GM18873 (cell line): ENCODE data around the gene MYLK4.

Experiments used
- ATAC-seq: cut with Tn5 transposase; IDR thresholded peaks from one replicate; pipeline ENCODE4 v1.9.1; 2021; ENCODE audit warnings: mild to moderate bottlenecking, moderate library complexity, moderate number of reproducible peaks; ENCODE audit not compliant: unreplicated experiment, low FRiP score

MYLK4 gene

DNA sequence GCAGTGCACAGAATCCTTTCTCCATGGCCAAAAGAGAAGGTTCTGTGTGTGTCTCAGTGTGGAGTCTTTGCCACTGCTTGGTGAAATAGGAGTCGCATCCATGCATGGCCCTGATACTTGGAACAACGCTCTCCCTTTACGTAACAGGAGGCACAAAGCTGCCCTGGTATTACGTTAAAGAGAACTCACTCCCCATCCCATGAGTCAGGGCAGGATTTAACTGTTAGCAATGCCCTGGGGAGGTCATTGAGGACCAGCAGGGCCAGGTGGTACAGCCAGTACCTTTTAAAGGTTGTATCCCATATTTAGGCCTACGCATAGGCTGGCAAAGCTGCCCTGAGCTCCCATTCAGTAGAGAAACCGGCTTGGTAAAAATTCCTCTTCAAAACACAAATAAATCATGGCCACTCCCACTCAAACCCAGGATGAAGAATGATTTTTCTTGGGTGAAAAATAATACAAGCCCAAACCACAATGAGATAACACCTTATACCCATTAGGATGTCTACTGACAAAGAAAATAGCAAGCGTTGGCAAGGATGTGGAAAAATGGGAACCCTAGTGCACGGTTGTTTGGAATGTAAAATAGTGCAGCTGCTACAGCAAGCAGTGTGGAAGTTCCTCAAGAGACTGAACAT, 37.1 kb downstream of the MYLK4 start:
- no peak for ATAC-seq

DNA sequence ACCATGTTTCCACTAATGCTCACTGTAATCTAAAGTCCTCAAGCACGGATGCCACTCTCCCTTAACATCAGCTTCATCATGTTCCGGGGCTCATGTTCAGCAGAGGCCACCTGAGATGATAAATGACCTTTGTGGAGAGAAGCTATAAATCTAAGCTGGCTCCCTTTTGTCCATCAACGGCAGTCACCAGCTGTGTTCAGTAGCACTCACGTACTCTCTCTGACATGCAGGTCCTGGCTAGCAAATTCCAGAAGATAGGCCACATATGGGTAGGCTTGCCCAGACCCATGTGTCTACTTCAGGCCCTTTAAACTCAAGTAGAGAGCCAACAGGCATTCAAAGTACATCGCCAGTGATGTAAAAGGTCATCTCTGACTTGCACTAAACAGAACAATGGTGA, 38.6 kb downstream of the MYLK4 start:
- no peak for ATAC-seq

DNA sequence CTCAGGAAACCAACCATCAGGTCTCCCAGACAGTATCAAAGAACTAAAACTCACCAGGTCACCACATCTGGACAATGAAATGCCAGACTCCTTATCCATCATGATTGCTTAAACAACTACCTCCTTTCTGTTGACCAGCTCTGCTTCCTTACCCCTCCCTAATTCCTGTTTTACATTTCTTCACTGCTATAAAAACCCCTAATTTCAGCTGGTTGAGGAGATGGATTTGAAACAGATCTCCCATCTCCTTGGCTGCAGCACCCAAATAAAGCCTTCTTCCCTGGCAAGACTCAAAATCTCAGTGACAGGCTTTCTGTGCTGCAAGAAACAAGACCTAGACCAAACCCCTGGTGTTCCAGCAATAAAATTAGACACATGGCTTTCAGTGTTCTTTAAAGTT, 40.3 kb downstream of the MYLK4 start:
- no peak for ATAC-seq

DNA sequence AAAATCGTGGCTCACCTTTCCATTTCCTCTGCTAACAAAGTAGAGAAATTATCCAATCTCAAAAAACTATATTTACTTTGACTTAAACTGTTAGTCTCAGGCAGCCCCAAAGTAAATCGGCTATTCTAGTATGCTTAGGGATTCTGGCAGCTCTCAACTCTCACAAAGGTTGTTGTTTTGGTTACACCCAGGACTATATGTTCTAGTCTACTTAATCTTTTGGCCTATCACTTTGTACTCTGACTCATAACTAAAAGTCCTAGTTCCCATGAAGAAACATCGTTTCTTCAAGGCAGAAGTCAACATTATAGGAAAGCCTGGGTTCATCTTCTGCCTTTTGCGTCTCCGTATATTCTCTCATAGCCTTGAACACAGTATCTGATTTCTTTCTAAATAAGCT, 42.3 kb downstream of the MYLK4 start:
- no peak for ATAC-seq

DNA sequence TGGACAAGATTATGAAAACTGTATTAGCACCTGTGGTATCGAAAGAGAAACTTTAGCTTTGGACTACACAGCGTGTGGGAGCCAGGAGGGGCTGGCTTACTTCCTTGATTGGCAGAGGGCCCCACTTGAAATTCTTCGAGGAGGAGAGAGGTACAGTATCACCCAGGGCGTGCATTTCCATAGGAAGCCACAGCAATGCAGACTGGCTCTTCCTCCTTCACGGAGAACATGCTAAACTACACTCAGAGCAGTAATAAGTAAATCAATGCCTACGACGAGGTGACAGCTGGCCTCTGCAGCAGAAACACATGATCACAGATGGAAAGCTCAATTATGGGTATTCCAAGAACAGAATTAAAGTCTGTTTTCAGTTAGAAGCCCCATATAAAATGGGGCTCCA, 44.2 kb downstream of the MYLK4 start:
- ATAC-seq: no peak

DNA sequence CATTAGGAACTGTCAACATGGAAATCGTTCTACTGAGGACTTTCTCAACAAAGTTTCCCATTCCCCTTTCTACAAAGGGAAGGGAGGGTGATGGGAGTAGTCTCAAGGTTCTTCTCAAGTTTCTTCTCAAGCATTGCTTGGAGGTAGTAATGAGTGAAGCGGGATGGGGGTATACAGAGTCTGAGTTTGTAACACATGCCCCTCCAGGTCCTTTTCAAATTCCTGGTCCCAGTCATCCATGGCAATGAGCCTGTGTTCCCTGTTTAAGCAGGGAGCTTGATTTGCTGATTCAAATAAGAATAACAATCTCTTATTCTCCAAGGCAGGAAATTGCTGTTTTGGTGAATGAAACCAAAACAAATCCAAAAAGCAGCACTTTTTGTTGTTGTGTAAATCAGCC, 45.5 kb downstream of the MYLK4 start:
- no peak for ATAC-seq

DNA sequence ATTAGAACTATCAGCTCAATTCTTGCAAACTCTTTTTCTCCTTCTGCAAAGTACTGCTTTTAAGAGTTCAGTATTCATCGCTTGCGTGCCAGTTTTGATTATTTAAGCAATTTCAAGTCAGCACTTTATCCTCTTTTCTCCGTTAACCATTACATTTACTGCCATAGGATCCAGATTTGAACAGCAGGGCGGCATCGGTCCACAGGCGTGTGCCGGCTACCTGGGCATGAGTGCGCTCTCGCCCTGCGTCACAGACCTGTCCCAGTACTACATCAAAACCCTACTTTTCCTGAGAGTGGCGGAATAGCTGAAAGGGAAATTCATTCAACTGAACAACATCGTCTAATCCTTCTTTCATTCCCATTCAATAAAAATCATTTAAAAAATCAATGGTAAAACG, 53.4 kb downstream of the MYLK4 start:
- ATAC-seq: no peak

DNA sequence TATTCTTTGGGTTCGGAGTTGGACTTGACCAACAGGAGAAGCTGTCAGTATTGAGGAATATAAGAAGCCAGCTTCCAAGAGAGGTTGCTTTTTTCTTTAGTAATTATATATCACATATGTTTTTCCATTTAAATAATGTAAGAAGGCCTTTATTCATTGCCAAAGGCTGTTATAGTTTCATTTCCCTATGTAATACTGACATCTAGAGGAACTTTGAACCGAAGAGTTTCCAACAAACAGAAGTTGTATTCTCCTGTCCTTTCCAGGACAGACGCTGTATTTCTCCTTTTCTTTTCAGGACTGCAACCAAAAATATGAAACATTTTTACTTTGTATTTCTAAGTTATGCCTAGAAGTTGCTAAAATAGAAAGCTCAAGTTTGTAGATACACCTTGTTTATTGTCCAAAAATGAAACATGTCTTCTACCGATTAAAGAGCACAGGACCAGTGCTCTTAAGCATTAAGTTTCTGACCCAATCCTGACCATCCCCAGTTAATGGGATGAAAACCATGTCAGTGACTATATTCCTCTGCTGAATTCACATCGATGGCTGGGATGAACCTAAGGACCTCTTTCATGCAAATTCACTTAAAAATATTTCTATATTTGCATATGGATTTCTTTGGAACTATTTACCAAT, 55.1 kb downstream of the MYLK4 start:
- ATAC-seq: no peak

DNA sequence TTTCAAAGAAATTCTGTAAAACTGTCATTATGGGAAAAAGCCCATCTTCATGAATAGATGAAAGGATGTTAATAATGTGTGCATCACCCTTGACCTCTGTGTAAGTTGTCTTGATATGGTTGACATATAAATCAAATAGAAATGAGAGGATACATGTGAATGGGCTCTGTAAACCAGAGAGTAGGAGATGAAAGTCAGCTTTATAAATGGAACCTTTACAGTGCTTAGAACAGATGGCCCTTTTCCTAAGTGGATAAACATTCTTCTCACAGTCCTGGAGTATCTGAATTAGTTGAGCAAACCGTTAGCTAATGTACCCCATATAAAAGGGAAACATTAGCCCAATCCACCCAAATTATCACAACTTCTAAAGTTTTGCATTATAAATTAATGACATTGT, 57.5 kb downstream of the MYLK4 start:
- ATAC-seq: no peak

DNA sequence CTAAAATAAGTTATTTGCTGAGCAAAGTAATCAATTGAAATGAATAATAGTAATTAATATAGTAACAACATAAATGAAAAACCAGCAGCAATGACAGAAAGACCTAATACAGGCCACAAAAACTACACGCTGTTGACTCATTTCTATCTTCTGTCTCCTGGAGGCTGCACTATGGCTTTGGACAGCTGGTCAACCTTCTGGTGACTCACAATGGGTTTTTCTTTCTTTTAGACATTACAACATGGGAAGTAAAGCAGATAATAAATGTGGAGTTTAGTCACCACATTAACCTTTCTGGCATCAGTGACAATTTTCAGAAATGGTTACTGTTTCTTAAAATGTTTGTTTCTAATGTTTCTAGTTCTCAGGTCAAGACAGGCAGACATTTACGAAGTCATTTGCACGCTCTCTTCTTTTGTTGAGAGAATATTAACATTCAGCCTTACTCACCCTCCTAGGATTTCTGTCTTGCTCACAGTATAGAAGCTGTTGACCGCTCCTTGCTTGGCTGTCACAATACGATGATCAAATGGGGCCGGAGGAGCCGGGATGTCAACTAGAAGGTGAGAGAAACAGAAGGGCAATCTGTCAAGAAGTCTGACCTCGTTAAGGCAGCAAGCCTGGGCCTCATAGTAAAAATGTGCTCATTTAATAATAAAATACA, 62.2 kb downstream of the MYLK4 start:
- ATAC-seq: no peak

DNA sequence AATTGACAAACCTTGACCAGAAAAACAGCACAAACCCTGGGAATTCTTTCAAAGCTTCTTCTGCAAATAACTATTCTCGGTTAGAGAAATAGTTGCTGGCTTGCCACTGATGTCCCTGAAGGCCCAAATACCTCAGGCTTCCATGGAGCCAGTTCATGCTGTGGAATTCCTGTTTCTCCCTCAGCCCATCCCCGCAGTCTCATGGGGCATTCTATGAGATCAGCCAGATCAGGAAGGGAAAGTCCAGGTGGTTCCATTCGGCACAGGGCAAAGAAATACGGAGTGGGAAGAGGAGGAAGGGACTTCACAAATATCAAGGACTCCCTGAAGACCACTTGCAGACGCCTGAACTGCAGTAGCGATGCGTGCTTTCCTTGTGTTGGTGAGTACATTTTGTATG, 63.3 kb downstream of the MYLK4 start:
- no peak for ATAC-seq

DNA sequence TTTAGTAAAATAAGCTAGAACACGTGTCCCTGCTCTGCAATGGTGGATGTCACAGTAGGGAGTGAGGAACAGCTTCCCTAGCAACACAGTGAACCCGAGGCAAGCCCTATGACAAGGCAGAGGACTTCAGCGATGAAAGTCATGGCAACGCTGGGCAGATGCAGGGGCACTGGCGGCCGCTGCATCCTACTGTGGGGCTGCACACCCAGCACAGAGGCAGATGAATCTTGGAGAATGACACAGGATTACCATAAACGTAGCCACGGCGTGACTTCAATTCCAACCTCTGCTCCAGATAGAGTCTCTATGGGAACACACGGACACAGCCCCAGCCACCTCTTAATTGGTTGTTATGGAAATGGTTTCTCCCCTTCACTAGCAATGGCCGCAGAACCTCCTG, 64.2 kb downstream of the MYLK4 start:
- no peak for ATAC-seq

DNA sequence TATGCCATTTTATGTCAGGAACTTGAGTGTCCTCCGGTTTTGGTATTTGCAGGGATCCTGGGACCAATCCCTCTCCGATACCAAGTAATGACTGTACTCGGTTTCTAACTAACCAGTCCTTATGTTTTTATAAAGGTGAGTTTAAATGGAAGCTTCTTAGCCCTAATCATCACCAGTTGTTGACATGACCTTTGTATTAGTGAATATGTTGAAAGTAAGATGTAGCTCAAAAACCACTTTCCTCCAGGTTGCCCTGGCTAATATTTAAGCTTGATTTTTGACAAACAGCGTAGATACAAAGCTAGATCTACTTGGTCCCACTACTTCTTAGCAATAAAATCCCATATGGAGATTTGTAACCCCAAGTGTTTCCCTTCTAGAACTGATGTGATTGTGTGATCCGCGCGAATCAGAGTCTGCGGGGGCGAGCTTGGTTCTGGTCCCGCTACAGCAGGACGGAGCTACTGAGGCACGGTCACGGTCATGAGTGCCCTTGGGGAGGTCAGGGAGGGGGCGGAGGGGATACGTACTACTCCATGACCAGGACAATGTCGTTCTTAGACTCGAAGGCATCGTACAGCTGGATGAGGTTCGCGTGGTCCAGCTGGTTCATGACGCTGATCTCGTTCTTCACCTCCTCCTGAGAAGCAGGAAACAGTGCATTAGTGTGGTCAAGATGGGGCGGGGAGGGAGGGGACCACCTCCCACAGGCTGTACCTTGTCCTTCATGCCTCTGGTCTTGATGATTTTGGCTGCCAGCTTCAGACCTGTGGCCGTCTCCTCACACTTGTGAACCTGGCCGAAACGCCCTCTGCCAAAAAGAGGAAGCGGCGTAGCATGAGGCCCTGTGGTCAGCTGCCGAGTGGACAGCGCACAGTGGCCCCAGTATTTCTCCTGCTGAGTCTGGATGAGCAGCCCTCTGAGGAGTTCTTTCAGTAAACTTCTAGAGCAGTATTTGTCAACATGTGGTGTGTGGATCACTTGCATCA, 65.7 kb downstream of the MYLK4 start:
- ATAC-seq: no peak

DNA sequence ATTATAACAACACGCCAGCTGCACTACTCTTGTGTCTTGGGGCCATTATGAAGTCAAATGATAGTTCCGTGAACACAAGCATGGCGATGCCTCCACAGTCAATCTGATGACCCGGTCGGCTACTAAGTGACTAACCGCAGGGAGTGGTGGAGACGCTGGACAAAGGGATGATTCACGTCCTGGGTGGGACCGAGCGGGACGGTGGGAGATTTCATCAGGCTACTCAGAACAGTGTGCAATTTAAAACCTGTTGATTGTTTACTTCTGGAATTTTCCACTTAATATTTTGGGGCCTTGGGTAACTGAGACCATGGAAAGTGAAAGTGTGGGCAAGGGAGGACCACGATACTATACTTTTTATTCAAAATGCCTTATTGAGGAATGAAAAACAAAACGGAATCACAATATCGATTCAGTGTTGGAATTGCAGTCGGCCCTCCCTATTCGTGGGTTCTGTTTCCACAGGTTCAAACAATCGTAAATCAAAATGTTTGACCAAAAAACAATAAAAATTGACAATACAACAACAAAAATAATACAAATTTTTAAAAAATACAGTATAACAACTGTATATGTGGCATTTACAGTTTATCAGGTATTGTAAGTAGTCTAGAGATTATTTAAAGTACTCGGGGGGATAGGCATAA, 66.5 kb downstream of the MYLK4 start:
- no peak for ATAC-seq

DNA sequence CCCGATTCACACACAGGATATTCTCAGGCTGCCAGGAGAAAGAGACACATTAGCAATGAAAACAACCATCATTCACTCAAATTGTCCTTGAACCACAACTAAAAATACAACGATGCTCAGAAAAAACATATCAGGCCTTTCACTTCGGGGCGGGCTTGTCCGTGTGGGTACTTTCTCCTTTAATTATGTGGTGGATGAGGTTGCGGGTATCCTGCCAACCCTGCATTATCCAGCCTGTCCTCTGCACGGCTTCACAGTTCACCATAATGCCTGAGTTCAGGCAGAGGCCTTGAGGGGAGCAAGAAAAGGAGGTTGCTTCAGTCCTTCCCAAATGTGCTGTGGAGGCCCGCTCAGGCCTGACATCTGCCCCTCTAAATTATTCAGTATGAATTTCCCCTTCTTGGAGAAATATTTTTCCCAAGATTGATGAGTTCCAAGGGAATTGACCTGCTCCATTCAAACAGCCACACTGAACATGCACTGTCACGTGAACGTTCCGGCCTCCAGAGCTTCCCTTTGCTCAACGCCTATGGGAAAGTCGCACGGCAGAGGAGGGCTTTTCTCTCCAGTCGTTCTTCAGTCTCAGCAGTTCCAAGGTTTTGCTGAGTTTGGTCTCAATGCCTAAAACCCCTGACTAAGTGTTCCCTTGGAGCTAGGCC, 70.3 kb downstream of the MYLK4 start:
- no peak for ATAC-seq

DNA sequence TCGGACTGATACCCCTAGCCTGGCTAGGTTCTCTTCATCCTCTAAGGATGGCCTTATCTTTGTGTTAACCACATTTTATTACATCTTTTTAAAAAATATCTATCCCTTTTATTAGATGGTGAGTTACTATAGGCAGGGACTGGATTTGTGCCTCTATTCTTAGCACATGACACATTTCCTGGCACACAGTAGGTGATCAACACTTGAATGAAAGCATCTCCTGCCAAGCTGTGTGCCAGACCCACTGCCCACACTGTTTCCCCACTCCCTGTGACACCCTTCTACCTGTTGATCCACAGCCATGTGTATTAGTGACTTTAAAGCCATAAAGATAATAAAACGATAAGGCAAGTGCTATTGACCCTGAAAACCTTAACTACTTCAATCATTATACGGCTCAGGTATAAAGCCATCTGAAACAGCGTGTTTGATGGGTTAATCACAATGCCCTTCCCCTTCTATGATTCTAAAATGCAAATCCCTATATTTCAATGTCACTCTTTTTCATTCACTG, 73.6 kb downstream of the MYLK4 start:
- no peak for ATAC-seq

DNA sequence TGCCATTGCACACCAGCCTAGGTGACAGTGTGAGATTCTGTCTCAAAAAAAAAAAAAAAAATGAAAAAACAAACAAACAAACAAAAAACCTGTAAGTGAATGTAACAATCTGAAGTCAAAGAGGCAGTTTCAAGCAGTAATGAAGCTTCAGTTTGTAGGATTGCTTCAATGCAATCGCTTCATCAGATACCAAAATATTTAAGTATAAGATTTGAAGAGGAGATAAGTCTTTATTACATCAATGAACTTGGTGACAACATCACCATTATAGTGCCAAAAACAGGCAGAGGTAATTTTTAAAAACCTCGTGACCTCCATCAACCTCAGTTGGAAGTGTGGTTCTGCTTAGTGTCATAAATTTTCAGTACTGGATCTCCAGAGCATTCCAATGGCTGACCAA, 74.7 kb downstream of the MYLK4 start:
- no peak for ATAC-seq

DNA sequence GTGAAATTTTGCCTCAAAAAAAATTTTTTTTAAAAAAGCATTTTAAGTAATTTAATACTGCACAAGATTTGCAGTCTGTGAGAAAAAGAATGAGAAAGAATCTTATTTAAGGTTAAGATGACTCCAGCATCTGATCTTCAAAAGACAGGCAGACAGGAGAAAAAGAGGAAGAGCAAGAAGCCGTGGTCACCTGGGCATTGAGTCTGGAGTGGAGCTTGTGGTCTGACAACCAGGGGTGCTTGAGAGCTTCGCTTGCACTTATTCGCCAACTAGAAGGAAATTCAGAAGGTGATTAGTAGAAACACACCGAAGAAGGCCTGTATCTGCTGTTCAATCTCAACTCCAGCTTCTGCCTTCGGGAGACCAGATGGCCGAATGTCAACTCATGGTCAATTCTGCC, 75.9 kb downstream of the MYLK4 start:
- ATAC-seq: no peak

DNA sequence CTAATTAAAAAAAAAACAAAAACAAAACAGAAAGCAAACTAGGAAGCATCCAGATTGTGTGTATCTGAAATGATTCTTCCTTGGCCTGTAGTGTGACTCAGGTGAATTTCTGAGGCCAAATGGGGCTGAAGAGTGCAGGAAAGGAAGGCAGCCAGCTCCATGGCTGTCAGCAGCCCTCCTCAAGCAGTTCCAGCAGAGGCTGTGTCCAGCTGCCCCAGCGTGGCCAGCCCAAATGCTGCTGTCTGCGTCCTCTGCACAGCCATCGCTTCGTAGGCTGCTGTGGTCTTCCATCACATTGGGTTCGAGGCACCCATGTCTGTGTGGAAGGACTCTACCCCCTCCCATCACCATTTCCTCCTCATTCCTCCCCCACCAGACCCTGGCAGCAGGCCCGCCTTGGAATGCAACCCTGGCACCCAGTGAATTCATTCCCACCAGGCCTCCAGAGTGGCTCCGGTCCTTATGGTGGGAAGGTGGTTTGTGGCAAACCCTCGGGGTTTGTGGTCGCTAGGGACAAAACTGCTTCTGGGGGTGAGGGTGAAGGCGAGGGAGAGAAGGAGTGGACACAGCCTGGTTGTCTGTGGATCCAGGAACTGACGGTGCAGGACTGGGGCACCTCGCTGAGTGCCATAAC, 81.5 kb downstream of the MYLK4 start:
- no peak for ATAC-seq
